Activated CD4-positive, alpha-beta T cell treated with anti-CD3 and anti-CD28 coated beads for 1 hour (primary cell): ENCODE results near the gene SZT2.
"Not testable (repeated sequence)": the region's sequence is repeated elsewhere in the genome, so short reads cannot be mapped to it uniquely, and the experiment has no call there.

Source experiments
- DNase-seq: peaks from one replicate; pipeline ENCODE4 v3.0.0-alpha.2; 2020

The SZT2 gene

DNA sequence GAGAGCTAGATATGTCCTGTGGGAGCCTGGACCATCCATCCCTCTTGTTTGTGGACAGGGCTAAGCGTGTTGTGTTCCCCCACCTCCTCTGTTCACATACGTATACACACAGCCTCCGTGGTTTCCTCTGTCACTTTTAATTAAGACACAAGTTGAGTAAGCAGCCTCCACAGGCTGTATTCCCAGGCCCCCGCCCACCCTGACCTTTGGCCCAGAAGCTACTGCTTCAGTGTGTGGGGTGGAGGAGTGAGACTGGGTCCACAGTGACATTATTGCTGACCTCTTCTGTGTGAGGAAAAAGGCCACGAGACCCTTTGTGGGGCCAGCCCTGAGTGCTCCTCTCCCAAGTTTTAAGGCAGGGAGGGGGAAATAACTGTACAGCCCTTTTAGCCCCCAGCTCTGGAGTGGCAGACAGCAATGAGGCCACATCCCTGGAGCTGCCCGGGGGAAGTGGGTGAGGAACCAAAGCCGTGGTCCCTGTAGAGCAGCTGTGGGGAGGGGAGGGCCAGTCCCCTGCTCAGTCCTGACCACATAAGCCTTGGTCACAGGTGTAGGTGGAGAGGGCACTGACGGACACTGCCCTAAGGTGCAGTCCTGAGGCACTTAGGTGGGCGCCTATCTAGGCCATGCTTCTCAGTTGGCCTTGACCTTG lies 26.3 kb upstream of the SZT2 start:
- DNase-seq: no peak

DNA sequence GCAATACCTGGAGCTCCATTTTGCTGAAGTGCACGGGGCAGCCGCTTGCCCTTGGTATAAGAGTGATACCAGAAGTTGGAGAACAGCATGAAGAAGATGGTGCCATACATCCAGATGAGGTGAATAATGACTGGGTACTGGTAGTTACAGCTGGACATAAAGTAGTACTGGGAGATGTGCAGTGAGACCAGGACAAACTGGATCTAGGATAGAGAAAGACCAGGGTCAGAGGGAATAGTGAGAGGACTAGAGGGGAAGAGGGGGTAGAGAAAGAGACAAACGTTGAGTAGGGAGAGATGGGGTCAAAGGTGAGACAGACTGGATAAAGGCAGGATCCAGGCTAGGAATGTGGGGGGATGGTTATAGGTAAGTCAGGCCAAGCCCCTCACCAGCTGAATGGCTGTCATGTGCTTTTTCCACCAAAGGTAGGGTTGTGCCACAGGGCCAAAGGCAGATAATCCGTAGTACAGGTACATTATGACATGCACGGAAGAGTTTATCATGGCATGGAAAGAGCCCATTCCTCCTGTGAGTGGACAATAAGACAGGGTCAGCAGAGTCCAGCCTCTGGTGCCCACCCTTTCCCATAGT lies 25.7 kb upstream of the SZT2 start:
- DNase-seq: no peak

DNA sequence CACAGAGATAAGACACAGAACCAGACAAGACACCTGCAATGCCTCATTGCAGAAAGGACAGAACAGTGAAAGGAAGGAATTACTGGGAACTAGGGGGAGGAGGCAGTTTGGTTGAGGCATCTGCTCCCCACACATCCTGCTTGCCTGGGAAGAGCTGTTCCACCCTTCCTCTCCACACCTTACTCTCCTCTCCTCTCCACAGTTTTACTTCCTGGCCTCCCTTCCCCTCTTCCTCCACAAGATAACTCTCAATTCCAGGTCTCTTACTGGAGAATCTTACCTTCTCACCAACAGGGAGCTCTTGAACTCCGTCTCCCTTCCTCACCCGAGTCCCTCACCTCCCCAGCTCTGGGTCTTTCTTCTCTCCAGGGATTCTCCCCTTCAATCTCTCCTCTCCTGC lies 24.0 kb upstream of the SZT2 start:
- DNase-seq: no peak

DNA sequence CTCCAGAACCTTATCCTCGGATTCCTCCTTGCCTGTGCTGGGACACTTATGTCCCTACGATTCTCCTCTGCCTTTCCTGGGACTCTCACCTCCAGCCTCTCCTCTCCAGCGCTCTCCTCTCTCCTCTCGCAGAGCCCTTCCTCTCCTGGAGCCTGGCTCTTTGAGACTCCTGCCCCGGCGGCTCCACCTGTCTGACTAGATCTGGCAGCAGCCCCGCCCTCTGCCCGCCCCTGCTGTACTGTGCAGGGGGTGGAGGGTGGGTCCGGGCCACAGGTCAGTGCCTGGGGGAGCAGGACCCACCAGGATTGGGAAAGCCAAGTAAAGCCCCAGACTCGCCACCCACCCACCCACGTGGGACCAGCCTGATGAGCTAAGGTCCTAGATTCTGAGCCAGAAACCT lies 23.5 kb upstream of the SZT2 start:
- DNase-seq: no peak

DNA sequence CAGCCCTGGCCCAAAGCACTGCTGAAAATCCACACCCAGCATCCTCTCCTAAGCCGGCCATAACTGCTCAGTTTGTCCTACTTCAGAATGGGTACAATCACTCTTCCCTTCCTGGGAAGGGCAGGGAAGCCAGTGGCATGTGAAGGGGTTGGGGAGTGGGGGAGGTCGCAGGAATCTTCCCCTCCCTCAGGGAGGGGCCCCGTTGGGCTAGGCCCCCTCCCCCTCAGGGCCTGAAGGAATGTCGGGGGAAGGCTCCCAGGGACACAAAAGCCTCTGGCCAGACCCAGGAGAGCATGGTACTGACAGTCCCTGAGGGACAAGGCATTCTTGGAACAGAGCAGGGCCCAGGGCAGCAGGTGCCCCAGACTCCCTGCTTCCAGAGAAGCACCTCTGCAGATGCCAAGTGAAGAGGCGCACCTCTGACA lies 23.1 kb upstream of the SZT2 start:
- no peak for DNase-seq

DNA sequence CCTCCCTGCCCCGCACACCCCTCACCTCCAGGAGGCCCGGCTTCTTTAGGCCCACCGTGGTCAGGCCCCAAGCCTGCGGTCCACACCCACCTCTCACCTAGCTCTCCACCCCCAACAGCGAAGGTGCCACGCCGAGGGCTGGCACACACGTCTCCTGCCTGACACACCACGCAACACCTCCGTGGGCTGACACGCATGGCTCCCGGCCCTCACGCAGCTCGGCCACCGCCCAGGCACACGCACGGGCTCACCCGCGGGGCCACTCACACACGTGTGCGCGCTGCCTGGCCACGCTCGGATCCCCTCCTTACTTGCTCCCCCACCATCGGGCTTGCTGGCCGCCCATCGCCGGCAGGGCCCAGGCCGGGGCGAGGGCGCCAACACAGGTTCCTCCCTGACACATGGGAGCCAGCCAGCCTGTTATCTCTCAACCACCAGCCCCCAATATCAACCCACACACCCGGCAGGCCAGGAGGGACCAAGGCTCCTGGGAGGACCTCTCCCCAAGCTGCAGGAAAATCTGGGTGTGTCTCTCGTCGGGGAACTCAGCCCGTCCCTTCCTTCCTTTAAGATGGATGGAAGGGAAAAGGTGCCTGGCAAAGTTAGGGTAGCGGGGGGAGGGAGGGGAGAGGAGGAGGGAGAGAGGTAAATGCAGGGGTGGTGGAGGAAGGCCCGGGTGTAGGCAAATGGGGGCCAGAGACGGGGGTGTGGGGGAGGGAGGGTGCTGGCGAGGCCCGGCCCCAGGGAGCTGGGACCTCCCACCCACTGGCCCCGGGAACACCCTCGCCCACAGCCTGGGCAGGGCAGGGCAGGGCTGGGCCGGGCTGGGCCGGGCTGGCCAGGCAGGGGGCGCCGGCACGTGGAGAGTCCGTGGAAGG lies 22.4 kb upstream of the SZT2 start:
- DNase-seq: no peak

DNA sequence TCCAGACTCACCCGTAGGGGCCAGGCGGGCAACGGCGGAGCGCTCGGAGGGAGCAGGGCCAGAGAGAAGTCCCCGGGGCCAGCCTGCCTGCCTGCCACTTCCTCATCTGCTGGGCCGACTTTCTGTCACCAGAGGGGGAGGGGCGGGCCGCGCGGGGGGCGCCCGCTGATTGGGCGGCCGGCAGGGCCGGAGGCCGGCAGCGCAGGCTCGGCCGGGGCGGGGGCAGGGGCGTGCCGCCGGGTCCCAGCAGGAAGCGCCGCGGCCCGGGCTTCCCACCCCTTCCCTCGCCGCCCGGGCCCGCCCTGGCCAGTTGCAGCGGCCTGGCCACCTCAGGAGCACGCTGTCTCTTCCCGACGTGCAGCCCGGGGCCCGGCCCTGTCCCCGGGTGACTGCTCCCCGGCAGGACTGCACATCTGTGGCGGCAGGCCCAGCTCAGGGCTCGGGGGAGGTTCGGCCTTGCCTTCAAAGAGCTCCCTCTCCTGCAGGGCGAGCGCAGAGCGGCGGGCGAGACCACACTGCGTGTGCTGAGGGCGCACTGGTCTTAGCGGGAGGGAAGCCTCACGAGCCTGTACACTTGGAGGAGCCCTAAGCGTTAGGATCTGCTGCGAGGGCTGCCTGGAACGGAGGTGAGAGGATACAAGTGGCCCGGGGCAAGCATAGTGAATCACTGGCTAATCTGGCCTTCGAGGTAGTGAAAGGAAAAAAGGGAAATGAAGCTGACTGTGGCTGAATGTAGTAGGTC lies 21.6 kb upstream of the SZT2 start, which contains the start of gene ELOVL1:
Gene ELOVL1, minus strand, starts transcription at position 108 of the 742 bp plus-strand sequence. CDS start 2,402 bp downstream, outside the sequence.
- DNase-seq: peak; percentile 68

DNA sequence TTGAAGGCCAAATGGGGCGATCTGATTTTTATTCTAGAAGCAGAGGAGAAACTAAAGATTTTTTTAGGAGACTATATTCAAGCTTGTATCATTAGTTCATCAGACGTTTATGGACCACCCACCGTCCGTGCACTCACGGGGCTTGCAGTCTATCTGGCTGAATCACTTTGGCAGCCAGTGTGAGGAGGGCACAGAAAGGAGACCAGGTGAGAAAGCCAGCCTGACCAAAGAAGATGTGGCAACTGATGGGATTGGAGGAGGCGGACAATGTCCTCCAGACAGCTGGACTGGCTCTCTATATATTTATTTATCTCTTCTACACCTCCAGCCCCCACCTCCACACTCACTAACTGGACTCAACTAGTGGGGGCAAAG lies 21.1 kb upstream of the SZT2 start:
- DNase-seq: no peak

DNA sequence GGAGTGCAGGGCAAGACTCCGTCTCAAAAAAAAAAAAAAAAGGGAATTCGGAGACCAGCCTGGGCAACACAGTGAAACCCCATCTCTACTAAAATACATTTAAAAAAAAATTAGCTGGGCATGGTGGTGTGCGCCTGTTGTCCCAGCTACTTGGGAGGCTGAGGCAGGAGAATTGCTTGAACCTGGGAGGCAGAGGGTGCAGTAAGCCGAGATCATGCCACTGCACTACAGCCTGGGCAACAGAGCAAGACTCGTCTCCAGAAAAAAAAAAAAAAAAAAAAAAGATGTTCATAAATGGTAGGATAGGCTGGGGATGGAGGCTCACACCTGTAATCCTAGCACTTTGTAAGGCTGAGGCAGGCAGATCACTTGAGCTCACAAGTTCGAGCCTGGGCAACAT lies 19.9 kb upstream of the SZT2 start:
- not testable (repeated sequence) for DNase-seq

DNA sequence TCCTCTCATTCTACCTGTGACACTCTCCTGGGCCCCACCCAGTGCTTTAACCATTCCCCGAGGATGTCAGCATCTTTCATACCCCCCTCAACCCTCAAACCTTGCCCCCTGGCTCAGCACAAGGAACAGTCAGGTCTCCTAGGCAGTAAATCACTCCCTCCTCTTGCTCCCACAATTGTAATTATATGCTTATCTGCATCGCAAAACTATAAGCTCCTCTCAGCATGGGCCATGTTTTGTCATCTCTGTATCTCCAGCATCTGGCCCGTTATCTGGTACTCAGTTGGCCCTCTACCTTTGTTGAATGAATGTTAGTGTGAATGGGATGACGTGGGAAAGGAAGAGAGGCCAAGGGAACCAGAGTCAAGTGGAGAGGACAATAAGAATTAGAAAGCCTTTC lies 19.1 kb upstream of the SZT2 start:
- no peak for DNase-seq

DNA sequence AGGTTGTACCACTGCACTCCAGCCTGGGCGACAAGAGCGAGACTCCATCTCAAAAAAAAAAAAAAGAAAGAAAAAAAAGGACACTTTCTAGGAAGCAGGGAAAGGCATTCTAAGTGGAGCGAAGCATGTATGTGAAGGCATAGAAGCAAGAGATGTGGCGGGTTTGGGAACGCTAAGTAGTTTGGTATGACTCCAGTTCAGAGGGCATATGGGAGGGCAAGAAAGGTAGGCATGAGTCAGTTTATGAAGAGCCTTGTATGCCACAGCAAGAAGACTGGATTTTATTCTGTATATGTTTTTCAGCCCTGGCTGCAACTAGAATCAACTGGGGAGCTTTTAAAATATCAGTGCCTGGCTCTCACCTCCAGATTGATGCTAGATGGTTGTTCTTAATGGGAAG lies 17.5 kb upstream of the SZT2 start:
- DNase-seq: no peak

DNA sequence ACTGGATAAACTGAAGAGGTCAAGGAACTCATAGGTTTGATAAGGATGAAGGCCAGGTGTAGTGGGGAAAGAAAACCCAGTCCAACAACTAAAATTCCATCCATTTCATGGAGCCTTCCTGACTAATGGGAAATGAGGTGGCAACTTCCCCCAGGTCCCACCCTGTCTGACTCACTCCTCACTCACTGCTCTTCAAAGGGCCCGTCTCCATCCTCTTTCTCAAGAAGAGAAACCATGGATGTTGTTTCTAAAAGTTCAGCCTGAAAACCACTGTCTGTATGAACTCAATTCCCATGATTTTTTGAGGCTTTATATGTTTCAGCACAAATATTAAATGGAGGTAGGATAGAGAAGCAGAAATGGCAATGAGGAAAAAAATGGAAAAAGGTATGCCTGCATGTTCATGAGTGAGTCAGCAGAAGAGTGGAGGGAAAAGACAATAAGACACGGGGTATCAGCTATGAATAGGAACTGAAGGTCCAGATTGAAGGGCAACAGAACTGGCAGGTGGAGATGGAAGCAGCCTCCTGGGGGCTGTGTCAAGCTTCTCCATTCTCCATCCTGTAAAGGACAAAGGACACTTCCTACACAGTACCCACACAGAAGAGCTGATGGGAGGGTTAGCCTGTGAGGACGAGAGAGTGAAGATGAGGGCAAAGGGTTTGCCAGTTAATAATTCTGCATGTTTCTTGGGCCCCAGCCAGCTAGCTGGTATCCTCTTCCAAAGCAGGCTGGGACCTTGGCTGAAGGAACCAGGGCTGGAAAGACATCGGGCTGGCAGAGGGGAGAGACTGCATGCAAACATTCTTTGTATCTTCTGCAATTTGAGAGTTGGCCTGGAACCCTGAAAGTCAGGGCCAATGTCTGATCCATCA lies 16.4 kb upstream of the SZT2 start:
- no peak for DNase-seq

DNA sequence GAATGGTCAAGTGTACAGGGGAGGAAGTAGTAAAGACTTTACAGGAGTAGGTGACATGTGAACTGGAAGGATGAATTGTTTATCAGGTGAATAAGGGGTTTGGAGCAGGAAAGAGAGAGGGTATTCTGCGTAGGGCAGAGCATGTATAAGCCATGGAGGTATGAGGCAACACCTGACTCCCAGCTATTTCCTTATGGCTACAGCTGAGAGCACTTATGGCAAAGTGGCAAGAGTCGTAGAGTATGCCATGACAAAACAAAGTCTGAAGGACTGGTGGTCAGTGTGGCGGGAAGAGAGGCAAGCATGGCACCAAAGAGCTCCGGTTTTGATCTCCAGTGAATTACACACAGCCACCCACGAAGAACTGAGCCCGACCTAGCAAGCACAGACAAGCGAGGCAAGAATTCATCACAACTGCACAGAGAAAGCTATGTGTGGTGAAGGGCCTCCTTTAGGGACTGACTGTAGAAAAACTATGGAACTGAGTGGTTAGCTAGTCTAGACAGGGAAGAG lies 12.9 kb upstream of the SZT2 start:
- DNase-seq: no peak

DNA sequence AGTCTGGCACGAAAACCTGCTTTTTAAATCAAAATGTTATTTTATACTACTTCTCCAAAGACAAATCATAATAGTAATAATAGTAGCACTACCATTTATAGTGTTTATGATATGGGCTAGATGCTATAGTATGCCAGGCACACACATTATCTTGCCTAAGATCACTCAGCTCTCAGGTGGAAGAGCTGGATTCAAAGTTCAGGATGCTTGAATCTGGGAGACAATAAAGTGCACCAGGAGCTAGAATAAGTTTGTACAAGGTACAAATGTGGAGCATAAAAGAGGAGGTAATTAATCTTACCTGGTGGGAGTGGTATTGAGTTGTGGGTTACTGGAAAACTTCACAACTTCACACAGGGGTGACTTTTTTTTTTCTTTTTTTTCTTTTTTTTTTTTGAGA lies 11.9 kb upstream of the SZT2 start:
- no peak for DNase-seq

DNA sequence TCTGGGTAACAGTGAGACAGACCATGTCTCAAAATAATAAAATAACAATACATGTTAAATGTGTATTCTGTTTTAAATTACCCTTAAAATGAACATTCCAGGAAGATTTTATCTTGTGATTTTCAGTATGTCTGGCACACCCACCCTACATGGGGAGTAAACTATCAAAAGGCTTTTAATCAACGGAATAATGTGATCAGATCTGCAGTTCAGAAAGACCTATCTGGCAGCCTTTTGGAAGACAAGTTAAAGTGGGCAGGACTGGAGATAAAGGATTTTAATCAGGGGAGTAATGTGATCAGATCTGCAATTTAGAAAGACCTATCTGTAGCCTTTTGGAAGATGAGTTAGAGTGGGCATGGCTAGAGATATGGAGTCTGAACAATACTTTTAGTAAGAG lies 10.2 kb upstream of the SZT2 start:
- DNase-seq: no peak

DNA sequence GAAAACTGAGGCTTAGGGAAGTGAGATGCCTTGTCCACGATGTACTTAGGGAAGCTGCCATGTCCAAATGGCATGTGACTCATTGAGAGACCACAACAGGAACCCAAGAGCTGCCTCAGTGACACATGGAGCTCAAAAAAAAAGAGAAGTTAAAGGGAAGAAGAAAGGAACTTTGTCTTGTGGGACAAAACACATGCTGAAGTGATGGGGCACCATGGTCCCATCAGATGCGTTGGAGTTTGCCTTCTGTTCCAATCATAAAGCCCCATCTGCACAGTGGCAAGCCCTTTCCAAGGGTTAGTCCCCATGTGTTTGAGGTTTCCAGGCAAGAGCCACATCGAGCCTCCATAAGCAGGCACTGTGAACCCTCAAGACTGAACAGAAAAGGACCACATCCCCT lies 8.1 kb upstream of the SZT2 start:
- DNase-seq: no peak

DNA sequence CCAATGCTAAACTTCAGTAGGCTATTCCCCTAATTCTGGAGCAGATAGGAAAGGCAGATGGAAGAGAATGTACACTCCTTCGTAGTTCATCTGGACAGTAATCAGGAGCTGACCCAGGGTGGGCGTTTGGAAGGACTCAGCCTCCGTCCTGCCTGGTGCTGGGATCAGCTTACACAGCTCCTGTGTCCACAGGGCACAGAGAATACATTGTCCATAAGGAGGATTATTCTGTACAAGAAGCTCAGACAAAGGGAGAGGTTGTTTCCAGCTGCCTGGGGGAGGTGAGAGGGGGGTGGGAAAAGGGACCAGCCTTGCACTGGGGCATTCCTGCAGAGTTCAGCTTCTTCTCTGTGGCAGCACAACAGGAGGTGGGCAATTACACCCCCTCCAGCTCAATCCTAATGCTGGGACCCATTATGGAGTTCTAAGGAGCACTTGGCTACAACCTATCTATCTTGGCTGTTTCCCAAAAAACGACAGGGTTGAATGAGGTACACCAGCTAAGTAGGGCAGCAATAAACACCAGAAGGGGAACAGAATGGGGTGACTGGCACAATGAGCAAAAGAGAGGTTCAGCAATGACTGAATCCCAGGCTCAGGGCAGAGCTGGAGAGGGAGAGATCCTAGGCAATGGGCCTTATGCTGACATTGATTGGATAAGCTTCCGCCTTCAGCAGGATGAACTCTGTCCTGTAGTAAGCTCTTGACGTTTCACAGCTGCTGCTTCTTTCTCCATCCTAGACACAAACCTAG lies 7.5 kb upstream of the SZT2 start:
- DNase-seq: no peak

DNA sequence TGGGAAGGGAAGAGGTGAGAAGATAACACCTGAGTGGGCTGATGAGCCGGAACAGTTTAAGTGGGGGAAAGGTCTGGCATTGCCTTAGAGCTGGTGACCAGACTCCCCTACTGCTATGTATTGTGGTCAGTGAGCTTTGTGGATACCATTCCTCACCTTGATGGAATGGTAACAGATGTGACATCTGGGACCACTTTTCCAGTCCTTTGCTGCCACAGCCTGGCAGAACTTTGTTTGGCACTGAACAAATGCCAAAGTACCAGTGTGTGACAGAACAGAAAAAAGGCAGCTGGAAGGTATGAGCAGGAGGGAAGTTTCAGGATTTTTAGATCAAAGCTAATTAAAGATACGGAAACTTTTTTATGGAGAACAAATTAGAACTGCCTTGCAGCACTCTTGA lies 6.2 kb upstream of the SZT2 start:
- no peak for DNase-seq

DNA sequence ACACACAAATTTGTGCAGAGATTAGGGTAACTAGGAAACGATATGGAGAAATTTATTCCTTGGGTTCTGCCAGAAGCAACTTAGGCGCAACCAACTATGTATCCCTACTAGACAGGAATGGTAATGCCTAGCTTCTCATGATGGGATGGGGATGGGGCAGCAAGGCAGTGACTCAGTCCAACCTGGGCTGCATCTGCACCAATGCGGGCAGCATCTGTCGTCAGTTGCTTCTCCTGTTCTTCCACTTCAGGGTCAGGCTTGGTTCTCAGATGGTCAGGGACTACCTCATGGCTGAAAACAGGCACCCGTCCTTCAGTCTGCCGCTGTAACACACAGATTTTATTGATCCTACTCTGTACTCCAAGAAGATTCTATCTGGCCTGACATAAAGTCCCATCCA lies 3.0 kb upstream of the SZT2 start:
- DNase-seq: no peak

DNA sequence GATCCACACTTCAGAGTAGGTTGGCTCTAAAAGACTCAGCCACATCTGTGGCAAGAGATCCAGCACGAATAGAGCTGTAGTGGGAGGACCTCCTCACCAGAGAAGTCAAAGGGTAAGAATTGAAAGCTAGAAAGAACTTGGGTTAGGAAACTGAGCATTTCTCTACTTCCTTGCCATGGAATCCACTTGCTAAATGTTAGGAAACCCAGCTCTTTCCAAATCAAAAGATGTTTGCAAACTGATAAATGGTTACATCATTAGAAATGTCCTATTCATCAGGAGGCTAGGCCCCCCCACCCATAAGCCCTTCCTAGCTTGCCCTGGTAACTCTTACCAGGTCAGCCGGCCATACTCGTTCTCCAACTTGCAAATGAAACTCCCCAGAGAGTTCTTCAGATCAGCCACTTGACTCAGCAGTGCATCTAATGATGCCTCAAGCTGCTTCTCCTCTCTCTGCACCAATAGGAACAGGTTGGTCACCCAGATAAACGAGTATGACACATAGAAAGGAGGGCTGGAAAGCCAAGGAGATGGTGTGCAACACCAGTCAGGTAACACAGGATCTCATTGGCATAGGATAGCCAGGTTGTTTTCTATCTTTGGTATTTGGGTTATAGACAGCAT lies 1.6 kb upstream of the SZT2 start:
- no peak for DNase-seq

DNA sequence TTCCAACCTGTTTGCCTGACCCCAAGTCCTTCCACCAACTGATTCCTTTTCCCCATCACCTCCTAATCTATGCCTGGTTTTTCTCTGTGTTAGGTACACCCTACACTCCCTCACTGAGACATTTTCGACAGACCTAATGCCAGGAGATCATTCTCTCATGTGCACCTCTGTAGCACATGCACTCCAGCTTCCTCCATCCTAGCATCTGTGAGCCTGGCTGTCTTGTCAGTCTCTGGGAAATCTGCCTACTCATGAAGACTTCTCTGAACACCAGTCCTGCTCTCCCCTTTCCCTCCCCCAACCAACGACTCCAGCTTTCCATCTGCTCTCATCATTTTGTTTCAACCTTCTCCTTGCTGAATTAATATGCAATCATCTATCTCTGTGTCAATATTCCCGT lies 1.1 kb upstream of the SZT2 start:
- DNase-seq: no peak
